GM21825 (cell line): ENCODE results near the gene GRB2.
"Not testable (repeated sequence)": the region's sequence is repeated elsewhere in the genome, so short reads cannot be mapped to it uniquely, and the experiment has no call there.

ENCODE experiments used
- ATAC-seq: cut with Tn5 transposase; IDR thresholded peaks from one replicate; pipeline ENCODE4 v1.9.1; 2021; ENCODE audit warnings: mild to moderate bottlenecking, moderate library complexity; ENCODE audit not compliant: unreplicated experiment

The GRB2 gene

DNA sequence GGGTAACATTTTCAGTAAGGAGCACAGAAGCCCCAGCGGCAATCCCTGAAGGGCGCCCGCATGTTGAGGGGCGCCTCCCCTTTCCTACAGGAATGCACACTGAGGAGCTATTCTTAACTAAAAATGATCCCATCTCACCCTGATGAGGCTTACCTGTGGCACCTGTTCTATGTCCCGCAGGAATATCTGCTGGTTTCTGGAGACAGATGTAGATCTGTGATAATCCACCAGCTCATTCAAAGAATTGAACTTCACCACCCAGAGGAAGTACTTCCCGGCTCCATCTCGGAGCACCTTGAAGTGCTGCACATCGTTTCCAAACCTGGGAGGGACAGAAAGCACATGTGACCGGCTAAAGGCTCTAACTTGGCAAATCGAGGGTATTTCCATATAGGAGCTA is 84.0 kb downstream of the GRB2 start:
- ATAC-seq, result no peak

- ATAC-seq, result peak; percentile 50
These were observed 85.4 kb downstream of the GRB2 start for GRCh38 chr17:75319904-75320691.

GRCh38 chr17:75318615-75319222 is 86.8 kb downstream of the GRB2 start:
- ATAC-seq, result no peak

- ATAC-seq, result no peak
These were observed 87.3 kb downstream of the GRB2 start for GRCh38 chr17:75318211-75318610.

DNA sequence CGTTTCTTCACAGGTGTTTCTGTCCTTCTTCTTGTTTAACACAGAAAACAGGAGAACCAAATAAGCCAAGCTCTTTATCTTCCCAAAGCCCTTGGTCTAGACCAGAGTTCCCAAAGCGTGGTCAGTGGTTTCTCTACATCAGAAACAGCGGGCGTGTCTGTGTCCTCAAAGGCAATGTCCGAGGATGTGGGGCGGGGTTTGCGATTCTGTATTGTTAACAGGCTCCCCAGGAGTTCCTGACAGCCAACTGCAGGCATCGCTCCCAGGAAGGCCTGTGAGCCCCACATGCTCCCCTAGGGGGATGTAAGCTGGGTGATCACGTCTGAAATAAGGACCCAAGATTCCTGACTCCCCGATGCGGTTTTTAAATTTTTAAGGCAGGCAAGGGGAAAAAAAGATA is 87.8 kb downstream of the GRB2 start:
- no peak for ATAC-seq

DNA sequence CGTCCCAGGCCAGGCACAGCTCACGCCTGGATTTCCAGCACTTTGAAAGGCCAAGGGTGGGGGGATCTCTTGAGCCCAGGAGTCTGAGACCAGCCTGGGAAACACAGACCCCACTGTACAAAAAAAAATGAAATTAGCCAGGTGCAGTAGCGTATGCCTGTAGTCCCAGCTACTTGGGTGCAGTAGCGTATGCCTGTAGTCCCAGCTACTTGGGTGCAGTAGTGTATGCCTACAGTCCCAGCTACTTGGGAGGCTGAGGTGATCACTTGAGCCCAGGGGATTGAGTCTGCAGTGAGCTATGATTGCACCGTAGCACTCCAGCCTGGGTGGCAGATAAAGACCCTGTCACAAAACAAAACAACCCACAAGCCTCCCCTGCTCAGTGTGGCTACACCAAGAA is 89.2 kb downstream of the GRB2 start:
- ATAC-seq, result no peak

DNA sequence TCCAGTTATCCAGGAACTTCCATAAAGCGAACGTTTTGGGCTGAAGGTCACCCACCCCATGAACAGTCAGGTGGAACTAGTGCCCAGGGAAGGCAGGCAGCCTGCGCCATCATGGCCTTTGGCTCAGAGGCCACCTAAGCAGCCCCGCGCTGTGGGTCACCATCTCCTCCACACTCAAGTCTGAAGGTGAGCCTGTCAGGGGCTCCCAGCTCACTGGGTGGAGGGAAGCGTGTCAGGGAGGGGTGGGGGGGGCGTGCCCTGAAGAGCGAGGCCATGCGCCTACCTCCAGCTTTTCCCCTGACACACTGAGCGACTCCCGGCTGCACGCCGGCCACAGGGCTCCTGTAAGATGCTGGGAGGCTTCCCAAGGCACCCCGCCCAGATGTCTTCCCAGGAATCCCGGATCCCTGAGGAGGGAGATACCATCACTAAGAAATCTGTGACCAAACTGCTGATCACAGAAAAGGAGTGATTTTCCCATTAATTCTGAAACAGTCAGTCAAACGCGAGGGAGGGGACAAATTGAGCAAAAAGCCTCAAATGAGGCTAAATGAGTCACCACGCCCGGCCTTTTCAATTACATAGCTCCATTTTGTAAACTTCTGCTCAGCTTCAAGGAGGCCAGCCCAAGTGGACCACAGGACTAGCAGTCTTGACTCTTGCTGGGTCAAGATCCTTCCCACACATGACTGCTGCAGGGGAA is 89.8 kb downstream of the GRB2 start:
- no peak for ATAC-seq

- peak; percentile 42 for ATAC-seq
These were observed 91.4 kb downstream of the GRB2 start for GRCh38 chr17:75313941-75314551.

DNA sequence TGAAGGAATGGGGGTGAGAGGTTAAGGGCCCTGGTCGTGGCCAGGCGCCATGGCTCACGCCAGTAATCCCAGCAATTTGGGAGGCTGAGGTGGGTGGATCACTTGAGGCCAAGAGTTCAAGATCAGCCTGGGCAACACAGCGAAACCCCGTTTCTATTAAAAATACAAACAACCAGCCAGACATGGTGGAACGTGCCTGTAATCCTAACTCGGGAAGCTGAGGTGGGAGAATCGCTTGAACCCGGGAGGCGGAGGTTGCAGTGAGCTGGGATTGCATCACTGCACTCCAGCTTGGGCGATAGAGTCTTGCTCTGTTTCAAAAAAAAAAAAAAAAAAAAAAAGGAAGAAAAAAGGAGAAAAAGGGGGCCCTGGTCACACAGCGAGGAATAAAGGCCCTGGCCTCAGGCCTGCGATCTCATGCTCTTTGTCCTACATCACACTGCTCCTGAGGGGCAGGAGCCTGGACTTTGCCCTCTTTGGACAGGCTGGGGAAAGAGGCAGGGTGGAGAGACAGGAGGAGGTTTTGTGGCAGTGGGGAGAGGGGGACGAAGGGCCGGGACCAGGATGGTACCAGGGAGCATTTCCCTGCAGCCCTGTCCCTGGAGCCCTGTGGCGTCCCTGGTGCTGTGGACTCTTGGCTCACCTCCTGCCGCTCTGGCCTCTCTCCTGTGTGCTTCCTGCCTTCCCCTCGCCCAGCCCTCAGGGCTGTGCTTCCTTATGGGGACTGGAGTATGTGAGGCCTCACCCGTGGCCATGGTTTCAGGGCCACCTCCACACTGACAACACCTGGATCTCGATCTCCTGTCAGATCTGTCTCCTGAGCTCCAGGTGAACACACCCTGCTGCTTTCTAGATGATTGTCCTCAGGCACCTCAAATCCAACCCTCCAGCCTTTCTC is 96.5 kb downstream of the GRB2 start:
- ATAC-seq, result no peak

GRCh38 chr17:75307957-75308731 is 97.3 kb downstream of the GRB2 start:
- no peak for ATAC-seq

DNA sequence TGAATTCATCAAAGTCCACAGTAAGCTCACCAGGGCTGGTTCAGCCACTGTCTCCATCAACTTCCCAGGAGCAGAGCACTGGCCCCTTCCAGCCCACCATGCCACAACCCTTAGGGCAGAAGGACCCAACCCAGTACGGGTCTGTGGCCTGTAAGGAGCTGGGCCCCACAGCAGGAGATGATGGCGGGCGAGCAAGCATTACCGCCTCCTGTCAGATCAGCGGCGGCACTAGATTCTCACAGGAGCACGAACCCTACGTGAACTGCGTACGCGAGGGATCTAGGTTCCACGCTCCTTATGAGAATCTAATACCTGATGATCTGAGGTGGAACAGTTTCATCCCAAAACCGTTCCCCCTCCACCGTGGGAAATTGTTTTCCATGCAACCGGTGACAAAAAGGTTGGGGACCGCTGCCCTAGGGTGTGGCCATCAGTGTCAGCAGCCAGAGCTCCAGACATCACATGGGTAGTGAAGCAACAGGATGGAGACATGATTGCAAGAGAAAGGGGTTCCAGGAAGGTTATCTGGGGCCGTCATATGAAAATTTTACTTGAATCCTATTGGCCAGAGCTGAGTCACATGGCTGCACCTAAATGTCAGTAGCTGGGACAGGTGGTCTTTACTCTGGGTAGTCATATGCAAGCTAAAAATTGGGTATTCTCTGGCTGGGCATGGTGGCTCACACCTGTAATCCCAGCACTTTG is 103.8 kb downstream of the GRB2 start:
- no peak for ATAC-seq

DNA sequence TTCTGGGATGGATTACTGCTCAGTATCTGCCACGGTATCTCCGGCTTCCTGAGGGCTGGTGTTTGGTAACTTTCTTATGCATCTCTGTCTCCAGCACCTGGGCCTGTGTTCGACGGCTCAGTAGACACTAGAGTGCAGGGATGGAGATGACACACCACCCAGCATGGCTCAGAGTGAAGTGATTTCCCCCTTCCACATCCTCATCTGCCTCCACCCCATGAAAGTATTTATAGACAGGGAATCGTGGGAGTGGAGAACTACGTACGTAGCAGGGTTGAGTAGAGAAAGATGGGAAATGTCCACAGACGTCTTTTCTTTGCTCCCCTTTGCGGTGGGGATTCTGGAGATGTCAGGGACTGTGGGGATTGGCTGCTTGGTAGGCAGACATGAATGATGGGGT is 104.4 kb downstream of the GRB2 start:
- no peak for ATAC-seq

DNA sequence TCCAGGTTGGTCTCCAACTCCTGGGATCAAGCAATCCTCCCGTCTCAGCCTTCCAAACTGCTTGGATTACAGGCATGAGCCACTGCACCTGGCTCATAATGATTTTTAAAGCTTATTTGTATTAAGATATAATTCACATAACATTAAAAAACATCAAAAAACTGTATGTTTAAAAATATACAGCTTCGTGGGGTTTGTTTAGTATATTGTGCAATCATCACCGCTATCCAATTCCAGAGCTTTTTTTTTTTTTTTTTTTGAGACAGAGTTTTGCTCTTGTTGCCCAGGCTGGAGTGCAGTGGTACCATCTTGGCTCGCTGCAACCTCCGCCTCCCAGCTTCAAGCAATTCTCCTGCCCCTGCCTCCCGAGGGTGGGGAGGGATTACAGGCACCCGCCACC is 105.2 kb downstream of the GRB2 start:
- ATAC-seq, result no peak

GRCh38 chr17:75295201-75296158 is 110.0 kb downstream of the GRB2 start:
- ATAC-seq, result peak; percentile 59

DNA sequence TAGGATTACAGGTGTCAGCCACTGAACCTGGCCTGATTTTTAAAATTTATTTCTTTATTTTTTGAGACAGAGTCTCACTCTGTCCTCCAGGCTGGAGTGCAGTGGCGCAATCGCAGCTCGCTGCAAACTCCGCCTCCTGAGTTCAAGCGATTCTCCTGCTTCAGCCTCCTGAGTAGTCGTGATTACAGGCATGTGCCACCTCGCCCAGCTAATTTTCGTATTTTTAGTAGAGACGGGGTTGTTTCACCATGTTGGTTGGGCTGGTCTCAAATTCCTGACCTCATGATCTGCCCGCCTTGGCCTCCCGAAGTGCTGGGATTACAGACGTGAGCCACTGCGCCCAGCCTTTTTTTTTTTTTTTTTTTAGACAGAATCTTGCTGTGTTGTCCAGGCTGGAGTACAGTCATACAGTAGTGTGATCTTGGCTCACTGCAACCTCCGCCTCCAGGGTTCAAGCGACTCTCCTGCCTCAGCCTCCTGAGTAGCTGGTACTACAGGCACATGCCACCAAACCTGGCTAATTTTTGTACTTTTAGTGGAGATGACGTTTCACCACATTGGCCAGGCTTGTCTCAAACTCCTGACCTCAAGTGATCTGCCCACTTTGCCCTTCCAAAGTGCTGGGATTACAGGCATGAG is 112.5 kb downstream of the GRB2 start:
- ATAC-seq, result not testable (repeated sequence)

- peak; percentile 31 for ATAC-seq
These were observed 115.6 kb downstream of the GRB2 start for GRCh38 chr17:75289832-75290337.

DNA sequence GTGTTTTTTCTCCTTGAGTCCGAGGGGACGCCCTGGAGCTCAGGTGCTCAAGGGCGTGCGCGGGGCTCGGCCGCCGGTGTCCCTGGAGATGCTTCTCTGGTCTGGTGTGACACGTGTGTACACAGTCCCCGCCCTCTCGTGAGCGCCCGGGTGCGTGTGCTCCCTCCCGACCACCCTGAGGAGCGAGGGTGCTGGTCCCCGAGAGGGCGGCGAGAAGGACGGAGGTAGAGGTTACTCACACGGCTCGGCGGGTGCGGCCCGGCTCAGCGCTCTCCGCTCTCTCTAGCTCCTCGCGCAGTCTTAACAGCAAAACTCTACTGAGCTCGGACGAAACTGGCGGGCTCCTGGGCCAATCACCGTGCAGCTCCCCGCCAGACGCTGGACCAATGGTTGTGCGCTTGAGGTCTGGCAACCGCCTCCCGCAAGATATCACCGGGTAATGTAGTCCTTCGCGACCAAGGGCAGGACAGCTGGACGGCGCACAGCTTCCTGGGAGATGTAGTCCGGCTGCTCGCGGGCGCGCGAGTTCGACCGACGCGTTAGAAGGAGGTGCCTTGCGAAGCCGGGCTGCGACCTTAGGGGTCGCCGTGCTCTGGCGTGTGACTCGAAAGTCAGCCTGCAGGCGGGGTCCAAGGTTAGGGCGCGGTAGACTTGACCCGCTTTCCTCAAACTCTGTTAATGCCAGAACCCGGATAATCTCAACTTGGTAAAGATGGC is 116.2 kb downstream of the GRB2 start, which contains the start of gene SLC25A19:
Gene SLC25A19, minus strand, starts transcription at position 319 of the 717 bp plus-strand sequence. CDS start 2,669 bp downstream, outside the sequence.
- ATAC-seq, result peak; percentile 87
